ENCODE data around the gene JAKMIP1.

DNA sequence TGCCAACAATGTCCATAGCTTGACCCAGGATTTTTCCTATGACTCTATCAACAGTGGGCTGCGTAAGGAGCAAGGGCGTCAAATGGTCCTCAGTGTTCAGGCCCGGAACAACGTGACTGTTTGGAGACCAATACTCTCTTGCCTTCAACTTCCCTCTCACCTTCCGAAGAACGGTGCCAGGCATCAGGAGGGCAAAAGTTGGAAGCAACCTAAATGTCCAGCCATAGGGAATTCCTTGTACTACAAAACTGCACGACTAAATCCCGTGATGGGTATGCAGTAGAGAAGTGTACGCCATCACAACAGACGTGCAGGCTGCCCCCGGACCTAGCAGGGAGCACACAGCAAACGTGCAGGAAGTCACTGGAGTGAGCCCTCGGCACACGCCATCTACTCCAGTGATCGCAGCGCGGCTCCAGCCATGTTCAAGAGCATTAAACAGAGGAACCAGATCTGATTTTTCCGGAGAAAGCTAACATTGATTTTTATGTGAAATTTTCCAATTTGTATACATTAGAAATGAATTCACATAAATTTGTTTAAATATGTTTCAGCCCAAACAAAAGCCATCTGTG lies 79.0 kb downstream of the JAKMIP1 start:
- TF ChIP-seq SUZ12 (IDR thresholded peaks at IDR 0.05; ENCODE audit: extremely low read depth, insufficient read depth, insufficient read length): no peak
- TF ChIP-seq ZNF274 (IDR thresholded peaks at IDR 0.05; ENCODE audit: low read depth, low read length): no peak
- no peak for TF ChIP-seq YY1 (IDR thresholded peaks at IDR 0.05; ENCODE audit: insufficient read depth, insufficient read length)

All from NT2/D1 (cell line).